ENCODE measurements around the gene TRPM3. TPM values are rescaled to one million over a fixed set of nuclear protein-coding genes. Genes with fewer than 3 reads are reported as not detected.

Gene TRPM3
- total and polyA plus RNA-seq, 2 of the 13 experiments (the other 11 are each of a cell fraction or from before 2014, with no cell fraction given): not detected

GRCh38 chr9:70832492-70832891 is 288.9 kb downstream of the TRPM3 start:
- ChIA-PET CTCF (ENCODE audit: low intra/inter-chr PET ratio, low total read pairs) (no interaction called here), POLR2A (no interaction called here)
- TF ChIP-seq ZNF33A (CRISPR knock-in tag; IDR thresholded peaks at IDR 0.05; ENCODE audit: borderline replicate concordance): no peak
- TF ChIP-seq ISX (CRISPR knock-in tag; conservative IDR thresholded peaks at IDR 0.05): no peak
- TF ChIP-seq ZNF441 (CRISPR knock-in tag; IDR thresholded peaks at IDR 0.05; ENCODE audit: borderline replicate concordance): no peak
- TF ChIP-seq, protein P1, sequence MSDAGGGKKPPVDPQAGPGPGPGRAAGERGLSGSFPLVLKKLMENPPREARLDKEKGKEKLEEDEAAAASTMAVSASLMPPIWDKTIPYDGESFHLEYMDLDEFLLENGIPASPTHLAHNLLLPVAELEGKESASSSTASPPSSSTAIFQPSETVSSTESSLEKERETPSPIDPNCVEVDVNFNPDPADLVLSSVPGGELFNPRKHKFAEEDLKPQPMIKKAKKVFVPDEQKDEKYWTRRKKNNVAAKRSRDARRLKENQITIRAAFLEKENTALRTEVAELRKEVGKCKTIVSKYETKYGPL (CRISPR knock-in tag; IDR thresholded peaks at IDR 0.05): no peak
- no peak for TF ChIP-seq ZNF780A (CRISPR knock-in tag; IDR thresholded peaks at IDR 0.05)
- TF ChIP-seq GABPB1 (CRISPR knock-in tag; IDR thresholded peaks at IDR 0.05): no peak
- TF ChIP-seq KIAA2018 (CRISPR knock-in tag; IDR thresholded peaks at IDR 0.05; ENCODE audit: borderline replicate concordance): no peak
- TF ChIP-seq ZNF879 (CRISPR knock-in tag; IDR thresholded peaks at IDR 0.05): no peak
- no peak for TF ChIP-seq ZNF790 (CRISPR knock-in tag; IDR thresholded peaks at IDR 0.05; ENCODE audit: borderline replicate concordance)
- no peak for TF ChIP-seq ARID2 (CRISPR knock-in tag; IDR thresholded peaks at IDR 0.05; ENCODE audit: borderline replicate concordance)
- no peak for TF ChIP-seq SP2 (CRISPR knock-in tag; IDR thresholded peaks at IDR 0.05)
- TF ChIP-seq MBNL3 (CRISPR knock-in tag; conservative IDR thresholded peaks at IDR 0.05): no peak
- no peak for TF ChIP-seq TAF1 (CRISPR knock-in tag; IDR thresholded peaks at IDR 0.05)
- no peak for TF ChIP-seq PHF21A (CRISPR knock-in tag; IDR thresholded peaks at IDR 0.05)
- TF ChIP-seq ZNF598 (CRISPR knock-in tag; IDR thresholded peaks at IDR 0.05; ENCODE audit: borderline replicate concordance): no peak
- TF ChIP-seq ZNF510 (CRISPR knock-in tag; IDR thresholded peaks at IDR 0.05; ENCODE audit: low read depth): no peak
- TF ChIP-seq ZNF83 (CRISPR knock-in tag; IDR thresholded peaks at IDR 0.05; ENCODE audit: borderline replicate concordance): no peak
- no TSS peak for BruUV-seq (replicated peaks)
- Histone ChIP-seq H3K27me3 (ENCODE audit: control insufficient read depth in 1 of 2, insufficient read depth in 2 of 2, low read length in 2 of 2) (no peaks in the 10 kb centered on the region), H3K27ac (ENCODE audit: extremely low read length, insufficient read depth, low read length) (no peak overlapping the region), H2AFZ (ENCODE audit: low read length) (no peak overlapping the region), H3K4me3 (replicated peaks in 1 of 3; ENCODE audit: insufficient read depth in 1 of 3, low read depth in 2 of 3, low read length in 3 of 3) (no peak overlapping the region), H3K9ac (ENCODE audit: insufficient read depth, low read depth, low read length) (no peak overlapping the region), H4K20me1 (ENCODE audit: insufficient read depth, low read length) (no peaks in the 10 kb centered on the region), H3K4me2 (ENCODE audit: low read depth, low read length) (no peak overlapping the region), H3K9me3 (ENCODE audit: low read length) (no peaks in the 10 kb centered on the region), H3K79me2 (ENCODE audit: insufficient read depth, low read length) (no peaks in the 10 kb centered on the region), H3K4me1 (ENCODE audit: insufficient read depth, low read length) (no peaks in the 10 kb centered on the region), H3K36me3 (replicated peaks in 1 of 2; ENCODE audit: control insufficient read depth in 1 of 2, insufficient read depth in 2 of 2, low read length in 2 of 2) (no peaks in the 10 kb centered on the region)
- no peak for ATAC-seq
- intact Hi-C loops (cut with micrococcal nuclease; ENCODE audit: unreplicated experiment): no loop called here
- DNase-seq (ENCODE audit: low spot score): no peak
- FAIRE-seq: no peak
- in situ Hi-C loops (cut with HindIII; ENCODE audit: extremely low pct_ligation_motif_present, low pct_unique_long_range_greater_than_20kb): no loop called here

Measured in HepG2 (cell line).